ENCODE measurements around the gene CHMP4B.

- TF ChIP-seq FOXP2 (optimal IDR thresholded peaks at IDR 0.05; ENCODE audit: borderline replicate concordance, extremely low read depth, extremely low read length, insufficient read depth) (no peak), POLR2AphosphoS5 (IDR thresholded peaks at IDR 0.05; ENCODE audit: low read depth, low read length) (no peak), SIN3A (IDR thresholded peaks at IDR 0.05; ENCODE audit: borderline replicate concordance, insufficient read depth, low read length) (no peak), TAF1 (IDR thresholded peaks at IDR 0.05; ENCODE audit: borderline replicate concordance, insufficient read depth, low read length) (no peak)
Measured at GRCh38 chr20:33889312-33889711, 78.2 kb downstream of the CHMP4B start.
